GM19035 (cell line): ENCODE measurements around the gene FIGNL2.
"Not testable (repeated sequence)": the region's sequence is repeated elsewhere in the genome, so short reads cannot be mapped to it uniquely, and the experiment has no call there.

Source experiments
- ATAC-seq: cut with Tn5 transposase; IDR thresholded peaks from one replicate; pipeline ENCODE4 v1.9.1; 2021; ENCODE audit not compliant: unreplicated experiment

Gene FIGNL2, protein sequence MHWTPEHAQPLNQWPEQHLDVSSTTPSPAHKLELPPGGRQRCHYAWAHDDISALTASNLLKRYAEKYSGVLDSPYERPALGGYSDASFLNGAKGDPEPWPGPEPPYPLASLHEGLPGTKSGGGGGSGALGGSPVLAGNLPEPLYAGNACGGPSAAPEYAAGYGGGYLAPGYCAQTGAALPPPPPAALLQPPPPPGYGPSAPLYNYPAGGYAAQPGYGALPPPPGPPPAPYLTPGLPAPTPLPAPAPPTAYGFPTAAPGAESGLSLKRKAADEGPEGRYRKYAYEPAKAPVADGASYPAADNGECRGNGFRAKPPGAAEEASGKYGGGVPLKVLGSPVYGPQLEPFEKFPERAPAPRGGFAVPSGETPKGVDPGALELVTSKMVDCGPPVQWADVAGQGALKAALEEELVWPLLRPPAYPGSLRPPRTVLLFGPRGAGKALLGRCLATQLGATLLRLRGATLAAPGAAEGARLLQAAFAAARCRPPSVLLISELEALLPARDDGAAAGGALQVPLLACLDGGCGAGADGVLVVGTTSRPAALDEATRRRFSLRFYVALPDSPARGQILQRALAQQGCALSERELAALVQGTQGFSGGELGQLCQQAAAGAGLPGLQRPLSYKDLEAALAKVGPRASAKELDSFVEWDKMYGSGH

DNA sequence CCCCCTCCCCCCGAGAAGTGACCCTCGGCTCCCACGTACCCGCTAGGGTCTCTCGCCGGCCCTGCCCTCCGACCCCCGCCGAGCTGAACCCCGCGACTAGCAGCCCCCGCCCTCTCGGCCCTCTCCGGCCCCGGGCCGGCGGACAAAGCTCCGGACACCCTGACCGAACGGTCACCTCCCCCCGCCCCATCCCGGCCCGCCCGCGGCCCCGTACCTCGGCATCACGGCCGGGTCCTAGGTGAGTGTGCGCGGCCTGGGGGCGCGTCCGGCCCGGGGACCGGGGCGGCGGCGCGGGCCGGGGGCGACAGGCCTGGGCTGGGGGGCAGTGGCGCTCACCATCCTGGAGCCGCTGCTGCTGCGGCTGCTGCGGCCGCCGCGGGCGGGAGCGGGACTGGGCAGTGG, at the start of gene FIGNL2:
FIGNL2 (minus strand) TSS at position 393 of the 402 bp plus-strand sequence. CDS start 26,305 bp downstream, outside the sequence.
- ATAC-seq: no peak

DNA sequence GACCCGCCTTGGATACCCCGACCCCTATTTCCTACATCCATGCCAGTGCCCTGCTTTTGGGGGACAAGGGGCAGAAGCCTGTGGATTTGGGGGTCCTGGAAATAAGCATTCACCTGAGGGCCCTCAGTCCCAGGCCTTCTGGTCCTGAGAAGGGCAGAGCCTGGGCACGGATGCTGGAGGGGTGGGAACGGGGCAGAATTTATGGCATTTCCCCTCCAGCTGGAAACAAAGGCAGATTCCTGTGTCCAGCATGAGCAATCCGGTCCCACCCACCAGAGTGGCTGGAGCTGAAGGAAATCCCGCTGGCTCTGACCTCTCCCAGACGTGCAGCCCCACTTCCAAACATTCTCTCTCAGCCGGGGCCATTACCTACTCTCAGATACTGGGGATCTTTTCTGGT, 48.7 kb upstream of the FIGNL2 start:
- no peak for ATAC-seq

DNA sequence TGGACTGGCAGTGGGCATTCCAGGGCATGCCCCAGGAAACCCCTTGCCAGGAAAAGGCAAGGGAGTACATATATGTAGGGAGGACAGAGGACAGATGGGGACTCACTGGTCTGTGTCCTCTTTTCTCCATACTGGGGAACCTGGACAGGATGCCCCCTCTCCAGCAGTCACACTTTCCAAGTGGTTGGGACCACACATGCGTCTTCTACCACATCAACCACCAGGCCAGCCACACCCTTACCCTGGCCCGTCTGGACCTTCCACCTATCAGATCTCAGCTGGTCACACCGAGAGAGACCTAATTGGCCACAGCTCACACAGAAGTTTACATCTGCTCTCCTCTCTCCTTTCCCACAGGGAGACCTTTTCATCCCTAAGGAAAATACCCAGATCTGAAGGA, 47.7 kb upstream of the FIGNL2 start:
- no peak for ATAC-seq

DNA sequence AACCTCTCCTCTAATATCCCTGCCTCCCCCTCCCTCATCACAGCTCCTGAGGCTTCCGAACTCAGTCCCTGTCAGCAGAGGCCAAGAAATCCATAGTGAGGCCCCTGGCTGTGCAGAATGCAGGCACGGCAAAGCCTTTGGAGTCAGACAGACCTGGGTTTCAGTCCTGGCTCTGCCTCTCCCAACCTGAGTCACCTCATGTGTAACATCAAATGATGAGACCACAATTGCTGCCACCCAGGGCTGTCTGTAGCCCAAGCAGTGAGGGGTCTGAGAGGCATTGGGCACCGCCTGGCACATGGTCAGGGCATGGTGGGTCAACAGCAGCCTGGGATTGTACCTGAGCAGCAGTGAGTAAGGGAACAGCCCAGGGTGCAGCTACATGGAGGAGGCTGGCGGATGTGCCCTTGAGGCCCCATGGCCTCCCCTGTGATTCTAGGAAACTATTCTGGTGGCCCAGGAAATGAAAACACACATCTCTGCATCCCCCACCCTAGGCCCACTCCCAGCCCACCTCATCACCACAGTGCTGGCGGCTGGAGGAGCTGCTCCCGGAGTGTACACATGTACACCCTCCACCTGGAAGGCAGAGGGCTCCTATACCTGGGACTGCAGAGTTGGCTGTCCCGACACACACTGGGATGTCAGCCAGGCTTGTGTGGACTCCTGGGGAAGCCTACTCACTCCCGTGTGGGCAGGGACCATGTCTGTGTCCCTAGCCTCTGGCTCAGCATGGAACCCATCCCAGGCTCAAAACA, 47.0 kb upstream of the FIGNL2 start:
- no peak for ATAC-seq

DNA sequence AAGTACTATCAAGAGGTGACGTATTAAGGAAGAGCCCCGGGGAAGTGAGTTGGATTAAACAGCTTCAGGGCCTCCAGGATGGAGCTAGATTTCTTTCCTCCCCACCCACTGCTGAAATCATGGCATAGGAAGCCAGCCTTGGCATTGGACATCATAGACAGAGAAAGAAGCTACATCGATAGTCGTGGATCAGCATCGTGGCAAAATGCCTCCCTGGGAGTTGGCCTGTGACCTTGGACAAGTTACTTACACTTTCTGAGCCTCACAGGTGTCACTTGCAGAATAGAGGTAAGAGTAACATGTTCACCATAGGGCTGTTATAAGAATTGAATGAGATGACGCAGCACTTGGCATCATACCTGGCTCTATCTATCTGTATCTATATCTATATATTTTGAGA, 45.3 kb upstream of the FIGNL2 start:
- no peak for ATAC-seq

DNA sequence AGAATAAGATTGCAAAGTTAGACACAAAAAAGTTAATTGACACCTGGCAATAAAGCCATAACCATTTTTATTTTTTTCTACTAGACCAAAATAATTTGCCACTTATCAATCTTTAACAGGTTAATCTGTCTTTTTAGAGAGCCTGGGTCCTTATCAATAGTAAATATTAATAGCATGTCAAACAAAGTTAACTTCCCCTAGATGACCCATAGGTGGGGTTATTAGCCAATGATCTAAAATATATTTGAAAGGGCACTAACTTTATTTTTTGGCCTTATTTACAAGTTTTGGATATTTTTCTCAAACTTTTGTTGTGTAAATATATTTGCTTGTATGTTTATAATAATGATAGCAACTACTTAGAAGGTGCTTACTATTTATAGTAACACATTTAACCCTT, 43.3 kb upstream of the FIGNL2 start:
- no peak for ATAC-seq

DNA sequence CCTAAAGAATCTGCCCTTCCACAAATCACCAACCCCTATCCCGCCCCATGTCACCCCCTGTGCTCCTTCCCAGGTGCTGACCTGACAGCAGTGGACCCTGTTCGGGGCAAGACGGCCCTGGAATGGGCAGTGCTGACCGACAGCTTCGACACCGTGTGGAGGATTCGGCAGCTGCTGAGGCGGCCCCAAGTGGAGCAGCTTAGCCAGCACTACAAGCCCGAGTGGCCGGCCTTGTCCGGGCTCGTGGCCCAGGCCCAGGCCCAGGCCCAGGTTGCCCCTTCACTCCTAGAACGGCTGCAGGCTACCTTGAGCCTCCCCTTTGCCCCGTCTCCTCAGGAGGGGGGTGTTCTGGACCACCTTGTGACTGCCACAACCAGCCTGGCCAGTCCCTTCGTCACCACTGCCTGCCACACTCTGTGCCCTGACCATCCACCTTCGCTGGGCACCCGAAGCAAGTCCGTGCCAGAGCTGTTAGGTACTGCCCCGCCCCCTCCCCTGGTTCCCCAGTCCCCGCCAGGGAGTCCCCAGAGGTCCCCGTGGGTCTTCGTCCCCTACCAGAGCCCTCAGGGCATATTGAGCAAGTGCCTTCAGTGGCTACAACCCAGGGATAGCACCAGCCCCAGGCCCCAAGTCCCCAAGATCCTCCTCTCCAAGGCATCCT, 42.1 kb upstream of the FIGNL2 start:
- no peak for ATAC-seq

DNA sequence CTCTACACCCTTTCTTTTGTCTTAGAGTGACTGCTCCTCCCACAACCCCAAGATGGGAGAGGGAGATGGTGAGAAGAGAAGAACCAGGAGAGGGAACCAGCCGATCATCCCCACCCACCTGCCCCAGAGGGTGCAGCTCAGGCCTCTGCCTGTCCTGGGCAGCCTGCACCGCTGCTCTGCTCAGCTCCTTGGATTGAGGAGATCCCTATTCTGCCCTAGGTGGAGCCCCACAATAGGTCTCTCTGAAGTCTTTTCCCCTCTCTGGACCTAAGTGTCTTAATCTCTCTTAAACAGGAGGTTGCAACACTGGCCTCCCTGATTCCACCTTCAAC, 41.6 kb upstream of the FIGNL2 start:
- ATAC-seq: no peak

DNA sequence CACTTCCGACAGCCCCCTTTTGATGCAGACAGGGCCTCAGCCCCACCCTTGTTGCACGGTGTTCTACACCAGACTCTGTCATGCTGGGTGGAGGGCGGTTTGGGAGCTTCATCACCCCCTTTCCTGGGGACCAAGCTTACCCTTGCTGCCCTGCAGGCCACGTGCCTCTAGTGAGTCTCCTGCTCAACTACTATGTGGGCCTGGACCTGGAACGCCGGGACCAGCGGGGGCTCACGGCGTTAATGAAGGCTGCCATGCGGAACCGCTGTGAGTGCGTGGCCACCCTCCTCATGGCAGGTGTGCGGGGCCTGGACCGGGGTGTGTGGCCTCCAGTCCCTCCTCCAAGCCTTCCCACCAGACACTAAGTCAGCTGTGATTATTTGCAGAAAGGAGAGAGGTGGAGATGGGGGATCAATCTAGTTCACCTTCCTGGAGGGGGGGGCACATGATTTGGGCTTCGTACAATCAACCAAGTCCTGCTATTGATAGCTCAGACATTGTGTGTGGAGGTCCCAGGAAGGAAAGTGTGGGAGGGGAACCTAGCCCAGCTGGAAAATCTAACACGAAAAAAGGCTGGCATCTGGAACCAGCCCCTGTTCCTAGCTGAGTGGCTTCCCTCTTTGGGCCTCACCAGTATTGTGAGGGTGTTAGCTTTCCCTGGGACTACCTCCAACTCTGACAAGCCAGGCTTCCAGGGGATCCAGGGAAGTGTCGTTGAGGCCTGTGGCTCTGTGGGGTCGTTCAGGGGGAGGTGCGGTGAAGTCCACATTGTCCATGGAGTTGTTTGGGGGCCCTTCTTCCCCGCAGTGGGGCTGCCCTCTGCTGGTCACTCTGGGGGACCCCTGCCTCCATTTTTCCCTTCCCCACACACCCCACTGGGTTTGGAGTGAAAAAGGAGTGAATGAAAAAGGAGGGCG, 41.0 kb upstream of the FIGNL2 start:
- no peak for ATAC-seq

DNA sequence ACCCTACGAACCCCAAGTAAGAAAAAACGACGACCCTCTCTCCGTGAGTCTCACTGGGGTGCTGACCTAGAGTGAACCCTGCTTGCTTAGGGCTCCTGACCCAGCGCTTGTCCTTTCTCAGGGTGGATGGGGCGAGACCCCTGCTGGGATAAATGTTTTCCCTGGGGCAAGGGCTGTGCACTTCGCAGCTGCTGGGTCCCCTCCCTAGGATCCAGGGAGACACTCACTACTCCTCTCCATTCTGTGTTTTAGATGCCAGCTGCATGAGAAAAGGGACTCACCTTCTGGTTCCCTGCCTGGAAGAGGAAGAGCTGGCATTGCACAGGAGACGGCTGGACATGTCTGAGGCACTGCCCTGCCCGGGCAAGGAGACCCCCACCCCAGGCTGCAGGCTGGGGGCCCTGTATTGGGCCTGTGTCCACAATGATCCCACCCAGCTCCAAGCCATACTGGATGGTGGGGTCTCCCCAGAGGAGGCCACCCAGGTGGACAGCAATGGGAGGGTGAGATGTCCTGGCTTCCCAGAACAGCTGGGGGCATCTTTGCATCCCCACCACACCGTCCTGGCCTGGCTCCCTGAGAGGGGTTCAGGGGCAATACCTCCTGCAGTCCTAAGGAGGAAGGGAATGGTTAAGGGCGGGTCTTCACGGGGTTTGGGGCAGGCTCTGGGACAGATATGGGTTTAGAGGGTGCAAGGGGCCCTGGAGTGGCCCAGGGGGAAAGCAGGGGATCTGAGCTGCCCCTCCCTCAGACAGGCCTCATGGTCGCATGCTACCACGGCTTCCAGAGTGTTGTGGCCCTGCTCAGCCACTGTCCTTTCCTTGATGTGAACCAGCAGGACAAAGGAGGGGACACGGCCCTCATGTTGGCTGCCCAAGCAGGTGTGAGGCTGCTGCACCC, 40.0 kb upstream of the FIGNL2 start:
- ATAC-seq: no peak

DNA sequence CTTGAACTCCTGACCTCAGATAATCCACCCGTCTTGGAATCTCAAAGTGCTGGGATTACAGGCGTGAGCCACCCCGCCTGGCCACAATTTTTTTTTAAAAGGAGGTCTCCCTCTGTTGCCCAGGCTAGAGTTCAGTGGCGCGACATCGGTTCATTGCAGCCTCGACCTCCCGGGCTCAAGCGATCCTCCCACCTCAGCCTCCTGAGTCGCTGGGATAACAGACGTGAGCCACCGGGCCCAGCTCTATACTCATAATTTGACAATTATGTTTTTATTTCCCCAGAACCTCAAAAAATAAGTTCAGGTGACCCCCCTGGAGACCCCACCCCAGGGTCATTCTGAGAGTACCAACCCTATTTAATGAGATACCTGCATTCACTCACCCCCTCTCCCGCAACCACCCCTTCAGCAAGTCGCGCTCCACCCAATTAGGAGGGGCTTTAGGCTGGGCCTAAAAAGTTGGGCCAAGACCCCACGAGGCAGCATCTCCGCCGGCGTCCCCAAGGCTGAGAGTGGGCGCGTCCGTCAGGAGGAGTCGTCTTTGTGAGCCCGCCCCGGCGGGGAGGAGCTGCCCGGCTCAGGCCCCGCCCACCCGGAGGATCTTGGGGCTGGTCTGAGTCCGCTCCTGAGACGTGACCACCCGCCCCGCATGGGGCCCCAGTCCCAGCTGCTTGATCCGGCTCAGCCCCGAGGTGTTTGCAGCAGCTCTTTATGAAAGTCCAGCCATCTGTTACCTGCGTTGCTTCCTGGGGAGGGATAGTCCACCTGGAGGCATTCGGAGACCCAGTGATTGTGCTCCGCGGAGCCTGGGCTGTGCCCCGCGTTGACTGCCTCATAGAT, 39.2 kb upstream of the FIGNL2 start, which contains the start of gene ANKRD33:
ANKRD33 (plus strand) TSS at position 628 of the 840 bp plus-strand sequence; CDS start at position 712, 84 bp downstream.
- no peak for ATAC-seq

DNA sequence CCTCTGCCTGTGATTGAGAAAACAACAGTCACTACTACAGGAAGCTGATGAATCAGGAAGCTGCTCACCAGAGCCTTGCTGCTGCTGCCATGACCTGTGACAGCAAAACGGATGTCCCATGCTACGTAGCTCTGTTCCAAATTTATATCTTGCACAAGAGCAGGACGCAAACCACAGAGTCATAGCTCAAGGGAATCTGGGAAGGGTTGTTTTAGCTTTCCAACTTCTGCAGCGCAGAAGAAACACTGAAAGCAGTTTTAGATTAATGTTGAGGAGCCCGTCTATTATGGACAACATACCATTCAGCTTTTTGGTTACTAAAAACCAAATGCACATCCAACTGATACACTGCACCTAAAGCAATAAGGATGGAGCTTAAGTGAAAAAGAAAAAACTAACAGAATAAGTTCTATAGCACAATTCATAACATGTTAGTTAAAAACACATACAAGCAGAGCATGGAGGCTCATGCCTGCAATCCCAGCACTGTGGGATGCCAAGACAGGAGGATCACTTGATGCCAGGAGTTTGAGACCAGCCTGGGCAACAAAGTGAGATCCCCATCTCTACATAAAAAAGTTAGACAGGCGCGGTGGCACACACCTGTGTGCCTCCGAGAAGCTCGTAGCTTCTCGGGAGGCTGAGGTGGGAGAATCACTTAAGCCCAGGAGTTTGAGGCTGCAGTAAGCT, 37.6 kb upstream of the FIGNL2 start:
- no peak for ATAC-seq

DNA sequence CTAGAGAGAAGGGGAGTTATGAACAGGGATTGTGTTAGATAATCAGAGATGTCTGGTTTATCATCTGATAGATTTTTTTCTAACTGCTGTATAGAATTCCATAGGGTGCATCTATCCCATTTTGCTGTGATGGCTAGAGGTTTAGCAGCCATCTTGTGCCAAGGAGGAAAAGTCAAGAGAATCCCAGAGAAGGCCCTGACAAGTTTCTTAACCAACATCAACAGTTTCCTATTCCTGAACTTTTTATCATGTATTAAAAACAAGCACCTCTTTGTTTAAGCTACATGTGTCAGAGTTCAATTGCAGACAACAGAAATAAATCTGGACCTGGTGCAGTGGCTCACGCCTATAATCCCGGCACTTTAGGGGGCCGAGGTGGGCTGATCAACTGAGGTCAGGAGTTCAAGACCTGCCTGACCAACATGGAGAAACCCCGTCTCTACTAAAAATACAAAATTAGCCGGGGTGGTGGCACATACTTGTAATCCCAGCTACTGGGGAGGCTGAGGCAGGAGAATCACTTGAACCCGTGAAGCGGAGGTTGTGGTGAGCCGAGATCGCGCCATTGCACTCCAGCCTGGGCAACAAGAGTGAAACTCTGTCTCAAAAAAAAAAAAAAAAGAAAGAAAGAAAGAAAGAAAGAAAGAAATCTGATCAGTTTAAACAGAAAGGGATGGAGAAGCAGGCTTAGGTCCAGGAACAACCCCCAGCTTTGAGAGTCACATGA, 36.9 kb upstream of the FIGNL2 start:
- not testable (repeated sequence) for ATAC-seq

DNA sequence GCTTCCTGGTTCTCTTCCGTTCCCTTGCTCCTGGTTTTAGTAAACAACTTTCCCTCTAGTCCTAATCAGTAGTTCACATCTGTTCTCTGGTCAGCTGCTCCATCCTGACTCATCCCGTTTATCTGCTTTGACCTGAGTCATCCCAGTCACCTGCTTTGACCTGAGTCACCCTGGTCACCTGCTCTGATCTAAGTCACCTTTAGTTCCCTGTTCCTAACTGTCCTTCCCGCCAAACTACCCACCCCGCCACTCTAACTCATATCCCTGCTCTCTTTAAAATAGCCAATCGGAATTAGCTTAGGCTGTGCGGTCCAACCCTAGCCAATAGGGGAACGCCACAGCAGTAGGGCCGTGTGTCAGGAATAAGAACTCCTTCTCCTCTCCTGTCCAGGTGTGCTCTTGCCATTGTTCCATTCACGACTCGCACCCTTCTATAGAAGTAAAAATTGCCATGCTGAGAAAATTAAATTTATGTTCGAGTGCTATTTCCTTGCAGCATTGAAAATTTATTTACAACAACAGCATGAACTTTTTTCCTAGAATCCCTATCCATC, 36.2 kb upstream of the FIGNL2 start:
- no peak for ATAC-seq

DNA sequence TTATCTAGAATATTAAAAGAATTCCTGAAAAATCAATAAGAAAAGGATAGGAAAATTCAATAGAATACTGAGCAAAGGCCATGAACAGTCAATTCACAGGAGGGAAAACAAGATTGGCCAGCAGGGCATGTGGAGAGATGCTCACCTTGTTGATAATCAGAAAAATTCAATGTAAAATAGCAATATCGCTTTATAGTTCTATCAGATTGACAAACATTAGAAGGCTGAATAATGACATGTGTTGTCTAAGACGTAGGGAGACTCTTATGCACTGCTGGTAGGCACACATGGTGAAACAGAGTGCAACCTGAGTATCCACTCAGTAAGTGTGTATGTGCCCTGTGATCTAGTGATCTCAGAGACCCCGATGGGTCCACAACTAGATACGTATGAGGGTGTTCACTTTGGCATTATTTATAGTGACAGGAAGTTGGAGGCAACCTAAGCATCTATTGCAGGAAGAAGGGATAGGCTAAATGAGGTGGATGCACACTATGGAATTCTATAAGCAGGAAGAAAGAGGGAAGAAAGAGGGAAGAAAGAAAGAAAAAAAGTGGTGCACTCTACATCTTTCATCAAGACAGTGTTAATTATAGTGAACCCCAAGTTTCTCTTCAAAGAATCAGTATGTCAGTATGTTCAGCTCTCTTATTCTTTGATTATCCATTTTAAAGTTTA, 35.6 kb upstream of the FIGNL2 start:
- no peak for ATAC-seq

DNA sequence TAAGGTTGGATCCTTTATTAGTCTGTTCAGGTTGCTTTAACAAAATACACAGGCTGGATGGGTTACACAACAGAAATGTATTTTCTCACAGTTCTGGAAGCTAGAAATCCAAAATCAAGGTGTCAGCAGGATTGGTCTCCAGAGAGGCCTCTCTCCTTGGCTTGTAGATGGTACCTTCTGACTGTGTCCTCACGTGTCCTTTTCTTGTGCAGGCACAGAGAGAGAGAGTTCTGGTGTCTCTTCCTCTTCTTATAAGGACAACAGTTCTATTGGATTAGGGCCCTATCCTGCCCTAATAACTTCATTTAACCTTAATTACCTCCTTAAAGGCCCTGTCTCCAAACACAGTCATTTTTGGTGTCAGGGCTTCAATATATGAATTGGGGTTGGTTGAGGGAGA, 34.8 kb upstream of the FIGNL2 start:
- no peak for ATAC-seq
